ENCODE data around the gene STARD7. TPM values are rescaled to one million over a fixed set of nuclear protein-coding genes. Genes with fewer than 3 reads are reported as not detected.
A peak's percentile ranks its signal among the peaks of the same experiment; 100 is the strongest.

STARD7 gene
- total and polyA plus RNA-seq, 2 of the 13 experiments (the other 11 are each of a cell fraction or from before 2014, with no cell fraction given), result 88.2 to 300 TPM

DNA sequence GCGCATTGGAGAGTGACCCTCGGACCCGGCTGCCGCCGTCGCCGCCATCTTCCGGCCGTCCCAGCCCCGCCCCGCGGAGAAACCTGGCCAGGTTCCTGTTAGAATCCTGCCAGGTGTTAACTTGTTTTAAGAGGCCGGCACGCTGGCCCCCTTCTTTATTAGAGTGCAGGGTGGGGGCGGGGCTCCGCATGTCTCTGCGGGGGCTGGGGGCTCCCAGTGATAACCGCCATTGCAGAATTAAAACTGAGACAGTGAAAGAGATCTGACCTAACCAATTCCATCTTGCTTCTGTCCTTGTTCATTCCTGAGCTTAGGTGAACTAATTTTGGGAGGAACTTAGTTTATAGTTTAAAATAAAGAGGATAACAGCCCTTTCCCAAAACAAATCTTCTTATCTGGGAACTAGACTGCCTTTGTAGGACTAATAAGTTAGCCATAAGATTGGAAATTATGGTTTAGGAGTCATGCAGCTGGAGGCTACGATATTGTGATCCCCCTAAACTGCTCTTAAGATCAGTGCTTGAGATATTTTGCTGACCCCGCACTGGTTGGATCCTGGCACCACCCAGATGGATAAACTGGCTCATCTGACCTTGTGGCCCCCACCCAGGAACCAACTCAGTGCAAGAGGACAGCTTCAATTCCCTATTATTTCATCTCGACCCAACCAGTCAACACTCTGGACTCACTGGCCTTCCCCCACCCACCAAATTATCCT is 543 bp upstream of the STARD7 start (continued):
- TF ChIP-seq BCL3 (CRISPR knock-in tag; IDR thresholded peaks at IDR 0.05) (no peak), POLR2AphosphoS2 (IDR thresholded peaks at IDR 0.05; ENCODE audit: low read depth, low read length) (no peak), ATRX (CRISPR knock-in tag; IDR thresholded peaks at IDR 0.05; ENCODE audit: borderline replicate concordance) (no peak), ZNF607 (CRISPR knock-in tag; IDR thresholded peaks at IDR 0.05; ENCODE audit: borderline replicate concordance) (peak; percentile 16; the same call in 1 of the 2 replicates), ZNF124 (CRISPR knock-in tag; IDR thresholded peaks at IDR 0.05) (no peak), ETV6 (CRISPR knock-in tag; conservative IDR thresholded peaks at IDR 0.05) (0 out of 2 replicates have a peak, but pooled peaks have one; percentile 3), REPIN1 (CRISPR knock-in tag; IDR thresholded peaks at IDR 0.05; ENCODE audit: borderline replicate concordance, low read depth) (no peak; the same call in 1 of the 2 replicates), RARG (CRISPR knock-in tag; IDR thresholded peaks at IDR 0.05; ENCODE audit: low read depth) (peak; percentile 16; the same call in 1 of the 2 replicates), ATF3 (CRISPR knock-in tag; IDR thresholded peaks at IDR 0.05) (no peak), KLF12 (CRISPR knock-in tag; IDR thresholded peaks at IDR 0.05; ENCODE audit: borderline replicate concordance) (peak; percentile 90; the same call in 1 of the 2 replicates), ZNF460 (CRISPR knock-in tag; IDR thresholded peaks at IDR 0.05; ENCODE audit: borderline replicate concordance) (no peak), MAFG (CRISPR knock-in tag; IDR thresholded peaks at IDR 0.05) (no peak), FOXP1 (IDR thresholded peaks at IDR 0.05) (no peak), FOXP1 (CRISPR knock-in tag; IDR thresholded peaks at IDR 0.05) (no peak), ZNF580 (CRISPR knock-in tag; IDR thresholded peaks at IDR 0.05; ENCODE audit: borderline replicate concordance, low read depth) (no peak), SIN3A (IDR thresholded peaks at IDR 0.05; ENCODE audit: borderline replicate concordance, low read depth, low read length) (peak; percentile 69; the same call in 1 of the 2 replicates), HNRNPLL (IDR thresholded peaks at IDR 0.05; ENCODE audit: low read depth, low read length, poor library complexity, severe bottlenecking) (peak; percentile 31), TBX3 (IDR thresholded peaks at IDR 0.05; ENCODE audit: borderline replicate concordance) (0 out of 2 replicates have a peak, but pooled peaks have one; percentile 2), SP4 (CRISPR knock-in tag; IDR thresholded peaks at IDR 0.05) (no peak), SUZ12 (IDR thresholded peaks at IDR 0.05; ENCODE audit: low read depth, low read length) (no peak), ZSCAN9 (CRISPR knock-in tag; IDR thresholded peaks at IDR 0.05; ENCODE audit: borderline replicate concordance) (no peak)
- TF ChIP-seq, protein P1, sequence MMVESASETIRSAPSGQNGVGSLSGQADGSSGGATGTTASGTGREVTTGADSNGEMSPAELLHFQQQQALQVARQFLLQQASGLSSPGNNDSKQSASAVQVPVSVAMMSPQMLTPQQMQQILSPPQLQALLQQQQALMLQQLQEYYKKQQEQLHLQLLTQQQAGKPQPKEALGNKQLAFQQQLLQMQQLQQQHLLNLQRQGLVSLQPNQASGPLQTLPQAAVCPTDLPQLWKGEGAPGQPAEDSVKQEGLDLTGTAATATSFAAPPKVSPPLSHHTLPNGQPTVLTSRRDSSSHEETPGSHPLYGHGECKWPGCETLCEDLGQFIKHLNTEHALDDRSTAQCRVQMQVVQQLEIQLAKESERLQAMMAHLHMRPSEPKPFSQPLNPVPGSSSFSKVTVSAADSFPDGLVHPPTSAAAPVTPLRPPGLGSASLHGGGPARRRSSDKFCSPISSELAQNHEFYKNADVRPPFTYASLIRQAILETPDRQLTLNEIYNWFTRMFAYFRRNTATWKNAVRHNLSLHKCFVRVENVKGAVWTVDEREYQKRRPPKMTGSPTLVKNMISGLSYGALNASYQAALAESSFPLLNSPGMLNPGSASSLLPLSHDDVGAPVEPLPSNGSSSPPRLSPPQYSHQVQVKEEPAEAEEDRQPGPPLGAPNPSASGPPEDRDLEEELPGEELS (CRISPR knock-in tag; IDR thresholded peaks at IDR 0.05), result no peak
